Fibroblast of peridontal ligament (primary cell): ENCODE results near the gene OR56B1.
"Not testable (repeated sequence)": the region's sequence is repeated elsewhere in the genome, so short reads cannot be mapped to it uniquely, and the experiment has no call there.

ENCODE experiments used
- DNase-seq: peaks from one replicate; pipeline ENCODE4 v3.0.0-alpha.2; 2010; ENCODE audit errors: extremely low read depth

Gene OR56B1, protein sequence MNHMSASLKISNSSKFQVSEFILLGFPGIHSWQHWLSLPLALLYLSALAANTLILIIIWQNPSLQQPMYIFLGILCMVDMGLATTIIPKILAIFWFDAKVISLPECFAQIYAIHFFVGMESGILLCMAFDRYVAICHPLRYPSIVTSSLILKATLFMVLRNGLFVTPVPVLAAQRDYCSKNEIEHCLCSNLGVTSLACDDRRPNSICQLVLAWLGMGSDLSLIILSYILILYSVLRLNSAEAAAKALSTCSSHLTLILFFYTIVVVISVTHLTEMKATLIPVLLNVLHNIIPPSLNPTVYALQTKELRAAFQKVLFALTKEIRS

DNA sequence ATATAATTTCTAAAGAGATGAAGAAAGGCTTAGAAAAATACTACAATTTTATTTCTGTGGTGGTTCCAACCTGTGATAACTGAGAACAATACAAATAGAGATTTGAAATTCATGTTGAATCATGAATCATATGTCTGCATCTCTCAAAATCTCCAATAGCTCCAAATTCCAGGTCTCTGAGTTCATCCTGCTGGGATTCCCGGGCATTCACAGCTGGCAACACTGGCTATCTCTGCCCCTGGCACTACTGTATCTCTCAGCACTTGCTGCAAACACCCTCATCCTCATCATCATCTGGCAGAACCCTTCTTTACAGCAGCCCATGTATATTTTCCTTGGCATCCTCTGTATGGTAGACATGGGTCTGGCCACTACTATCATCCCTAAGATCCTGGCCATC is at the start of gene OR56B1:
Gene OR56B1 (plus strand): TSS at position 53 of the 400 bp plus-strand sequence. CDS start 69 bp downstream, at position 122.
- DNase-seq: no peak

DNA sequence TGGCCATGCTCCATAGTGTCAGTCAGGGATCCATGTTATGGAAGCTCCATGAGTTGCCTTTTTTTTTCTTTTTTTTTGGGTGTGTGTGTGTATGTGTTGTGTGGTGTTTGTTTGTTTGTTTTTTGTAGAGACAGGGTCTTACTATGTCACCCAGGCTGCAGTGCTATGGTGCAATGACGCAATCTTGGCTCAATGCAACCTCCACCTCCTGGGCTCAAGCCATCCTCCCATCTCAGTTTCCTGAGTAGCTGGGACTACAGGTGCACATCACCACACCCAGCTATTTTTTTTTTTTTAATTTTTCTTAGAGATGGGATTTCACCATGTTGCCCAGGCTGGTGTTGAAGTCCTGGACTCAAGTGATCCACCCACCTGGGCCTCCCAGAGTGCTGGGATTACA is 47.8 kb upstream of the OR56B1 start:
- DNase-seq: no peak

DNA sequence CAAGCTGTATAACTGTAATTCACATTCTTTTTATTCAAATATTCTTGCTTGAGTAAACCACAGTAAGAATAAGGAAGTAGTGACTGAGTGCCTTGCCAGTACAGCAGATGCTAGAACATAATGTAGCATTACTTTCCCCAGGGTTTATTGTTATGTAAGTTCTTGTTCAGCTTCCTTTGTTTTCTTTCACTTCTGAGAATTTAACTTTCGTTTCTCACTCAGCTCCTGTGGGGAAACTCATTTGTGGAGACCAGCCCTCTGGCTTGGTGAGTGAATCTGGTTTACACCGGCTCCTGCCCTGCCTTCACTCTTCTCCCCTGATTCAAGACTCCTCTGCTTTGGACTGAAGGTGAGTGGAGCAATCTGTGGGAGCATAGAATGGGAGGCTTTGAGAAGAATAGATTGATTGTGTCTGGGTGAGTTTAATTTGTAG is 46.7 kb upstream of the OR56B1 start, which contains the start of gene TRIM22:
Gene TRIM22 (plus strand): TSS at position 240 of the 433 bp plus-strand sequence. CDS start 6,443 bp downstream, outside the sequence.
- DNase-seq: peak; percentile 91

- DNase-seq: peak; percentile 78
These were observed 46.0 kb upstream of the OR56B1 start for GRCh38 chr11:5690216-5690615.

GRCh38 chr11:5690736-5691135 is 45.5 kb upstream of the OR56B1 start:
- DNase-seq: peak; percentile 71

DNA sequence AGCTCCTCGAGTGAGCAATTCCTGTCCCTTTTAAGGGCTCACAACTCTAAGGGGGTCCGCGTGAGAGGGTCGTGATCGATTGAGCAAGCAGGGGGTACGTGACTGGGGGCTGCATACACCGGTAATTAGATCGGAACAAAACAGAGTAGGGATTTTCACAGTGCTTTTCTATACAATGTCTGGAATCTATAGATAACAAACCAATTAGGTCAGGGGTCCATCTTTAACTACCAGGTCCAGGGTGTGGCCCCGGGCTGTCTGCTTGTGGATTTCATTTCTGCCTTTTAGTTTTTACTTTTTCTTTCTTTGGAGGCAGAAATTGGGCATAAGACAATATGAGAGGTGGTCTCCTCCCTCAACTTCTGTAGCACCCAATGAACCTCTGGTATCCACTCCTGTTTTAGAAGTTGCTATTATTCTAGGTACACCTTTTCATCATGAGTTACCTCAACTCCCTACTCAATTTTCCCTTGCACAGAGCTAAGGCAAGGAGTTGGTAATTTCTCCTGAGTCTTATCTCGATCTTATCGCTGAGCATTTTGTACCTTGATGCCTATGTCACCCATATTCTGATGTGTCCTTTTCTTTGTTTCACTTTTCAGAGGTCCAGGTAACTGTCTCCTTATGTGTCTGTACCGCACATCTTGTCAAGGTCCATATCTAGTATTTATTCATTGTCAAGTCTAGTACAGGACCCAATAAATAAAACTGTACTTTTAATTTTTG is 44.8 kb upstream of the OR56B1 start:
- not testable (repeated sequence) for DNase-seq

DNA sequence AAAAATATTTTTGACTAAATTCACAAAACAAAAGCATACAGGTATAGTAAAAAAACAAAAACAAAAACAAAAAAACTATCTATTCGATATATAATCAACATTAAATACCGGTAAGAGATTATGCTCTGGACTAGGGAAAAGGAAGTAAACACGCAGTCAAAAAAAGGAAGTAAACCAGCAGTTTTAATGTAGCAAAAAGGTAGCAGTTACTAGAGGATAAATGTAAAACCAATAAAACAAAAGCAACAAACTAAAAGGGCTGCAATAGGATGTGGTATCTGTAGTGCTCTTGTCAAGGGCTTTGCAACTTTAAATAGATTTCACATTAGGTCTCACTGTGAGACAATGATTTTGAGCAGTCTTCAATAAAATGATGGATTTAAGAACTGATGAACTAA is 44.3 kb upstream of the OR56B1 start:
- DNase-seq: peak; percentile 11

GRCh38 chr11:5694642-5695041 is 41.6 kb upstream of the OR56B1 start:
- DNase-seq: peak; percentile 9

- no peak for DNase-seq
These were observed 40.7 kb upstream of the OR56B1 start for GRCh38 chr11:5695580-5695979.

GRCh38 chr11:5696210-5696609 is 40.0 kb upstream of the OR56B1 start:
- DNase-seq: no peak

DNA sequence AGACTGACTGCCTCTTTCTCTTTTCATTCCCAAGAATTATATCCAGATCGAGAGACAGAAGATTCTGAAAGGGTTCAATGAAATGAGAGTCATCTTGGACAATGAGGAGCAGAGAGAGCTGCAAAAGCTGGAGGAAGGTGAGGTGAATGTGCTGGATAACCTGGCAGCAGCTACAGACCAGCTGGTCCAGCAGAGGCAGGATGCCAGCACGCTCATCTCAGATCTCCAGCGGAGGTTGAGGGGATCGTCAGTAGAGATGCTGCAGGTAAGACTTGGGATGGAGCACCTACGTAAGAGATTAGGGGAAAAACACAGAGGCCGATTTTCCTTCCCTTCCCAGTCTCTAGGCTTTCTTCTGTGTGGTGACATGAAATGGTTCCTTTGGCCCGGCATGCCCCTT is 38.0 kb upstream of the OR56B1 start:
- no peak for DNase-seq

DNA sequence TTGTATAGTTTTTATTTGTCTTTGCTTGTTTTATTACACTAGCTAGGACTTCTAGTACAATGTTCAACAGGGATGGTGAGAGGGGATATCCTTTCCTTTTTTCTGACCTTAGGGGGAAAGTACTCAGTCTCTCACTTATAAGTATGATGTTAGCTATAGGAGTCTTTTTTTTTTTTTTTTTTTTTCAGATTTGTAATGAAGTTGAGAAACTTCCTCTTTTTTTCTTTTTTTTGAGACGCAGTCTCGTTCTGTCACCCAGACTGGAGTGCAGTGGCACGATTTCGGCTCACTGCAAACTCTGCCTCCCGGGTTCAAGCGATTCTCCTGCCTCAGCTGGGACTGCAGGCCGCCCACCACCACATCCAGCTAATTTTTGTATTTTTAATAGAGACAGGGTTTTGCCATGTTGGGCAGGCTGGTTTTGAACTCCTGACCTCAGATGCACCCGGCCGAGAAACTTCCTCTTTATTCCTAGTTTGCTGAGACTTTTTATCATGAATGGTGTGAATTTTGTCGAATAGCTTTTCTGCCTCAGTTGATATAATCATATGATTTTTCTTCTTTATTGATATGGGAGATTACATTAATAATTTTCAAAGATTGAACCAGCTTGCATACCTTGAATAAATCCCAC is 35.7 kb upstream of the OR56B1 start:
- no peak for DNase-seq

- DNase-seq: no peak
These were observed 35.1 kb upstream of the OR56B1 start for GRCh38 chr11:5701055-5701577.

DNA sequence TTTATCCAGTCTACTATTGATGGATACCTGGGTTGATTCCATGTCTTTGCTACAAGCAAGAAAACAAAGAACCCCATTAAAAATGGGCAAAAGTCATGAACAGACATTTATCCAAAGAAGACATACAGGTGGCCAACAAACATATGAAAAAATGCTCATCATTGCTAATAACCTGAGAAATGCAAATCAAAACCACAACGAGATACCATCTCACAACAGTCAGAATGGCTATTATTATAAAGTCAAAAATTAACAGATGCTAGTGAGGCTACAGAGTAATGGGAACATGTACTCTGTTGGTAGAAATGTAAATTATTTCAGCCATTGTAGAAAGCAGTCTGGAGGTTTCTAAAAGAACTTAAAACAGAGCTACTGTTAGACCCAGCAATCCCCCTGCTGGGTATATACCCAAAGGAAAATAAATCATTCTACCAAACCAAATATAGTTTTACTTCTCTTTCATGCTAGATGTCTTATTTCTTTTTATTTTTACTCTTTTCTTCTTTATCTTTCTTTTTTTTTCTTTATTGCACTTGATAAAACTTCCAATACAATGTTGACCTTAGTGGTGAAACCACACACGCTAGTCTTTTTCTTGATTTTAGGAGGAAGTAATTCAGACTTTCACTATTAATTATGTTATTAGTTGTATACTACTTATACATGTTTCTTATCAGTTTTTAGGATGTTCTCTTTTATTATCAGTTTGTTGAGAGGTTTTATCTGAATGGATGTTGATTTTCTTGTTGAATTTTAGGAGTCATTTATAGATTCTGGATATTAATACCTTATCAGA is 32.3 kb upstream of the OR56B1 start:
- DNase-seq: no peak

- no peak for DNase-seq
These were observed 30.6 kb upstream of the OR56B1 start for GRCh38 chr11:5705688-5706087.

GRCh38 chr11:5712507-5712906 is 23.7 kb upstream of the OR56B1 start:
- DNase-seq: no peak

DNA sequence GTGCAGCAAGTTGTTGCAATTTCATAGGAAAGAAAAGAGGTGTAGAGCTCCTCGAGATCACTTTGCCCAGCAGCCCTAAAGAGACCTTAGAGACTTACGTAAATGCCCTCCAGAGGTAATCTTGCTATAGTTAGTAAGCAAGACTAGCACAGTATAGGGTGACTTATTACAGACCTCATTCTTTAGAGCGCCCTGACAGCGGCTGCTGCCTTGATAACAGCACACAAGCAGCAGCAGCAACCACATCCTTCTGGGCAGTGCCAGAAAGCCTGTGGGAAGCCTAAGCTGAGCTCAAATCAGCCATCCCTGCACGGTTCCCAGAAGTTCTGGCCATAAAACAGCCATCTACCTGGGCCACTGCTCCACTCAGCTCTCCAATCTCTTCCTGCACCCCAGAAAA is 22.6 kb upstream of the OR56B1 start:
- no peak for DNase-seq

GRCh38 chr11:5716518-5716917 is 19.7 kb upstream of the OR56B1 start:
- not testable (repeated sequence) for DNase-seq

DNA sequence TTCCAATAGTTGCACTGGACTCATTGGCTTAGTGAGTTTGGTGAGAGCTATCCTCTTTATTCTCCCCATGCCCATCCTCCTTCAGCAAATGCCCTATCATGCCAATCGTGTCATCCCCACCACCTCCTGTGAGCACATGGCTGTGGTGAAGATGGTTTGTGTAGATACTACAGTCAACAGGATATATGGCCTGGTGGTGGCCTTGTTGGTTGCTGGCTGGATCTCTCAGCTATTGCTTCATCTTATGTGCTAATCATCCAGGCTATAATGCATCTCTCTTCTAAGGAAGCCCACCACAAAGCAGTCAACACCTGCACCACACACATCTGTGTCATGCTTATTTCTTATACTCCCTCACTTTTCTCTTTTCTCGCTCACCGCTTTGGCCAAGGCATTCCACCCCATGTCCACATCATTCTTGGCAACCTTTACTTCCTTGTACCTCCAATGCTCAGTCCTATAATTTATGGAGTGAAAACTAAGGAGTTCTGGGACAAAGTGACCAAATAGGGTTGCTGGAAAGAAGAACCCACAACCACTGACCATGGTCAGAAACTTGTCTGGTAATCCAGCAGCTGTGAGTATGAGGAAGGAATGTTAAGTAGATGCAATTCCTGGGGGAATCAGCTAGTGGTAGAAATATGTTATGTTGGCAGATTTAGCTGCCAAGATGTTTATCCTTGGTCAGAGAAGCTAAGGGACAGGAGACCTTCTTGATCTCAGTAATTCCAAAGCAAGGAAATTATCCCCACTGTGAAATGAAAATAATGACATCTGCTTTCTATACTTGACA is 16.3 kb upstream of the OR56B1 start:
- peak; percentile 68 for DNase-seq

- DNase-seq: no peak
These were observed 13.6 kb upstream of the OR56B1 start for GRCh38 chr11:5722622-5723021.

GRCh38 chr11:5726351-5726750 is 9.9 kb upstream of the OR56B1 start:
- DNase-seq: no peak
